Measurements from ENCODE around the gene CLEC4D.

The CLEC4D gene

GRCh38 chr12:8513256-8513655 lies at the start of gene CLEC4D:
TSS of gene CLEC4D (plus strand) at chr12:8513503. CDS start at chr12:8513733, 230 bp downstream.
- ChIA-PET CTCF (interaction anchor here (0.6 kb wide), 1 partner anchor 10 kb away, joined by 5 read pairs; no protein-coding TSS in a partner anchor), POLR2A (no interaction called here)
- no peak for DNase-seq (ENCODE audit: extremely low spot score)

GRCh38 chr12:8465301-8465996 lies 47.9 kb upstream of the CLEC4D start:
- ChIA-PET CTCF (no interaction called here), POLR2A (no interaction called here)
- TF ChIP-seq LEF1 (IDR thresholded peaks at IDR 0.05; ENCODE audit: borderline replicate concordance) (no peak), FOXK2 (IDR thresholded peaks at IDR 0.05) (no peak)
- no peak for DNase-seq (ENCODE audit: extremely low spot score)

More at GRCh38 chr12:8513256-8513655, at the start of gene CLEC4D:
- TF ChIP-seq L3MBTL2 (conservative IDR thresholded peaks at IDR 0.05) = no peak
- no peak for TF ChIP-seq TARDBP (IDR thresholded peaks at IDR 0.05)
- no peak for TF ChIP-seq HDGF (IDR thresholded peaks at IDR 0.05; ENCODE audit: borderline replicate concordance)
- no peak for TF ChIP-seq NFRKB (IDR thresholded peaks at IDR 0.05)

- TF ChIP-seq FOXM1 (IDR thresholded peaks at IDR 0.05; ENCODE audit: borderline replicate concordance) (no peak), FOXK2 (IDR thresholded peaks at IDR 0.05) (no peak), SP1 (IDR thresholded peaks at IDR 0.05) (no peak), HDGF (IDR thresholded peaks at IDR 0.05; ENCODE audit: borderline replicate concordance) (no peak), BHLHE40 (IDR thresholded peaks at IDR 0.05; ENCODE audit: borderline replicate concordance) (no peak), NFRKB (IDR thresholded peaks at IDR 0.05) (no peak), L3MBTL2 (conservative IDR thresholded peaks at IDR 0.05) (no peak), FOXA1 (IDR thresholded peaks at IDR 0.05) (no peak), ARNT (IDR thresholded peaks at IDR 0.05) (no peak), ELF4 (IDR thresholded peaks at IDR 0.05) (no peak), PKNOX1 (IDR thresholded peaks at IDR 0.05) (no peak), SUZ12 (IDR thresholded peaks at IDR 0.05) (no peak), LEF1 (IDR thresholded peaks at IDR 0.05; ENCODE audit: borderline replicate concordance) (no peak), TARDBP (IDR thresholded peaks at IDR 0.05) (no peak), ZNF384 (IDR thresholded peaks at IDR 0.05) (no peak), CTBP1 (IDR thresholded peaks at IDR 0.05; ENCODE audit: borderline replicate concordance) (no peak)
- CTCF ChIA-PET = no interaction called here
- POLR2A ChIA-PET = no interaction called here
- DNase-seq (ENCODE audit: extremely low spot score) = no peak
These were observed 47.1 kb upstream of the CLEC4D start for GRCh38 chr12:8466241-8466640.

GRCh38 chr12:8471090-8471489 lies 42.2 kb upstream of the CLEC4D start:
- ChIA-PET CTCF (no interaction called here), POLR2A (no interaction called here)
- TF ChIP-seq ELF4 (IDR thresholded peaks at IDR 0.05) = no peak
- no peak for TF ChIP-seq FOXA1 (IDR thresholded peaks at IDR 0.05)
- no peak for TF ChIP-seq NFRKB (IDR thresholded peaks at IDR 0.05)
- no peak for TF ChIP-seq FOXK2 (IDR thresholded peaks at IDR 0.05)
- no peak for TF ChIP-seq SUZ12 (IDR thresholded peaks at IDR 0.05)
- TF ChIP-seq TARDBP (IDR thresholded peaks at IDR 0.05) = no peak
- TF ChIP-seq LEF1 (IDR thresholded peaks at IDR 0.05; ENCODE audit: borderline replicate concordance) = no peak
- TF ChIP-seq HDGF (IDR thresholded peaks at IDR 0.05; ENCODE audit: borderline replicate concordance) = no peak
- no peak for TF ChIP-seq ARNT (IDR thresholded peaks at IDR 0.05)
- TF ChIP-seq PKNOX1 (IDR thresholded peaks at IDR 0.05) = no peak
- no peak for TF ChIP-seq BHLHE40 (IDR thresholded peaks at IDR 0.05; ENCODE audit: borderline replicate concordance)
- TF ChIP-seq SP1 (IDR thresholded peaks at IDR 0.05) = no peak
- no peak for TF ChIP-seq CTBP1 (IDR thresholded peaks at IDR 0.05; ENCODE audit: borderline replicate concordance)
- TF ChIP-seq ZNF384 (IDR thresholded peaks at IDR 0.05) = no peak
- TF ChIP-seq L3MBTL2 (conservative IDR thresholded peaks at IDR 0.05) = no peak
- no peak for TF ChIP-seq FOXM1 (IDR thresholded peaks at IDR 0.05; ENCODE audit: borderline replicate concordance)
- no peak for DNase-seq (ENCODE audit: extremely low spot score)

- ChIA-PET CTCF (no interaction called here), POLR2A (no interaction called here)
- TF ChIP-seq BHLHE40 (IDR thresholded peaks at IDR 0.05; ENCODE audit: borderline replicate concordance) = no peak
- TF ChIP-seq SUZ12 (IDR thresholded peaks at IDR 0.05) = no peak
- TF ChIP-seq FOXK2 (IDR thresholded peaks at IDR 0.05) = no peak
- no peak for TF ChIP-seq TARDBP (IDR thresholded peaks at IDR 0.05)
- TF ChIP-seq PKNOX1 (IDR thresholded peaks at IDR 0.05) = no peak
- no peak for TF ChIP-seq ZNF384 (IDR thresholded peaks at IDR 0.05)
- TF ChIP-seq CTBP1 (IDR thresholded peaks at IDR 0.05; ENCODE audit: borderline replicate concordance) = no peak
- no peak for TF ChIP-seq SP1 (IDR thresholded peaks at IDR 0.05)
- no peak for TF ChIP-seq ARNT (IDR thresholded peaks at IDR 0.05)
- TF ChIP-seq FOXA1 (IDR thresholded peaks at IDR 0.05) = no peak
- no peak for DNase-seq (ENCODE audit: extremely low spot score)
These were observed 37.6 kb upstream of the CLEC4D start for GRCh38 chr12:8475508-8476203.

- CTCF ChIA-PET = no interaction called here
- POLR2A ChIA-PET = no interaction called here
- no peak for DNase-seq (ENCODE audit: extremely low spot score)
- TF ChIP-seq SP1 (IDR thresholded peaks at IDR 0.05) (no peak), FOXK2 (IDR thresholded peaks at IDR 0.05) (no peak), ZNF384 (IDR thresholded peaks at IDR 0.05) (no peak), FOXA1 (IDR thresholded peaks at IDR 0.05) (no peak), SUZ12 (IDR thresholded peaks at IDR 0.05) (no peak), CTBP1 (IDR thresholded peaks at IDR 0.05; ENCODE audit: borderline replicate concordance) (no peak), FOXM1 (IDR thresholded peaks at IDR 0.05; ENCODE audit: borderline replicate concordance) (no peak), ARNT (IDR thresholded peaks at IDR 0.05) (no peak), BHLHE40 (IDR thresholded peaks at IDR 0.05; ENCODE audit: borderline replicate concordance) (no peak), ELF4 (IDR thresholded peaks at IDR 0.05) (no peak), PKNOX1 (IDR thresholded peaks at IDR 0.05) (no peak), LEF1 (IDR thresholded peaks at IDR 0.05; ENCODE audit: borderline replicate concordance) (no peak), NFRKB (IDR thresholded peaks at IDR 0.05) (no peak), L3MBTL2 (conservative IDR thresholded peaks at IDR 0.05) (no peak), HDGF (IDR thresholded peaks at IDR 0.05; ENCODE audit: borderline replicate concordance) (no peak), TARDBP (IDR thresholded peaks at IDR 0.05) (no peak)
These were observed 30.7 kb upstream of the CLEC4D start for GRCh38 chr12:8482571-8483061.
